Prostate gland (tissue), 2 donors: ENCODE measurements around the gene SCUBE1.

Experiments used
- CTCF ChIP-seq, 4 experiments: fragments of 200-600 bp in 2 of 4; fragments of 450-650 bp in 2 of 4; sonication (generic) in 2 of 4; IDR thresholded peaks; 1 replicate in 3 of 4; 2 replicates in 1 of 4; pipeline ENCODE4 v1.5.1; 2016 to 2019; ENCODE audit warnings: antibody characterized with exemption in 4 of 4, mild to moderate bottlenecking in 2 of 4, moderate library complexity in 2 of 4
- POLR2A ChIP-seq: fragments of 450-650 bp; IDR thresholded peaks from one replicate; pipeline ENCODE4 v1.6.1; 2016; ENCODE audit warnings: antibody characterized with exemption, mild to moderate bottlenecking

GRCh38 chr22:43200555-43200954, 142.6 kb downstream of the SCUBE1 start:
- TF ChIP-seq CTCF (IDR thresholded peaks at IDR 0.05) (no peak), POLR2A (no peak)
